GM03348 (cell line): Measurements from ENCODE around the gene PIGL.
"Not testable (repeated sequence)": the region's sequence is repeated elsewhere in the genome, so short reads cannot be mapped to it uniquely, and the experiment has no call there.

Experiments used
- DNase-seq: peaks from one replicate; pipeline ENCODE4 v3.0.0; 2012; ENCODE audit warnings: low spot score

PIGL gene

GRCh38 chr17:16217002-16217635, at the start of gene PIGL:
Gene PIGL (plus strand): TSS chr17:16217210. CDS start chr17:16217227, 17 bp downstream.
- peak; percentile 93 for DNase-seq

- DNase-seq: peak; percentile 8
These were observed 45.4 kb upstream of the PIGL start for GRCh38 chr17:16171613-16172012.

GRCh38 chr17:16178836-16179235, 38.2 kb upstream of the PIGL start:
- no peak for DNase-seq

- DNase-seq: no peak
These were observed 35.4 kb upstream of the PIGL start for GRCh38 chr17:16181581-16181980.

GRCh38 chr17:16187642-16188041, 29.4 kb upstream of the PIGL start:
- DNase-seq: no peak

GRCh38 chr17:16189791-16190348, 27.1 kb upstream of the PIGL start:
- no peak for DNase-seq

- no peak for DNase-seq
These were observed 26.2 kb upstream of the PIGL start for GRCh38 chr17:16190703-16191360.

- DNase-seq: no peak
These were observed 25.4 kb upstream of the PIGL start for GRCh38 chr17:16191604-16192003.

GRCh38 chr17:16194307-16194835, 22.6 kb upstream of the PIGL start:
- DNase-seq: not testable (repeated sequence)

GRCh38 chr17:16197276-16197675, 19.7 kb upstream of the PIGL start:
- DNase-seq: no peak

- DNase-seq: no peak
These were observed 17.9 kb upstream of the PIGL start for GRCh38 chr17:16199093-16199492.

- DNase-seq: not testable (repeated sequence)
These were observed 15.3 kb upstream of the PIGL start for GRCh38 chr17:16201693-16202131.

GRCh38 chr17:16202554-16203500, 14.2 kb upstream of the PIGL start:
- not testable (repeated sequence) for DNase-seq

- not testable (repeated sequence) for DNase-seq
These were observed 12.2 kb upstream of the PIGL start for GRCh38 chr17:16204763-16205162.

GRCh38 chr17:16211590-16211989, 5.4 kb upstream of the PIGL start:
- DNase-seq: peak; percentile 25

- no peak for DNase-seq
These were observed 4.2 kb upstream of the PIGL start for GRCh38 chr17:16212793-16213192.

GRCh38 chr17:16214190-16215001, 2.6 kb upstream of the PIGL start:
- peak; percentile 21 for DNase-seq

GRCh38 chr17:16215002-16215272, 2.1 kb upstream of the PIGL start:
- DNase-seq: peak; percentile 66

GRCh38 chr17:16215273-16215964, 1.6 kb upstream of the PIGL start, which contains the start of gene NCOR1:
Gene NCOR1 (minus strand): TSS chr17:16215534. CDS start chr17:16194569, 20,965 bp downstream.
- DNase-seq: peak; percentile 96

GRCh38 chr17:16215965-16216316, 1.1 kb upstream of the PIGL start:
- DNase-seq: no peak
